DMS114 treated with DMSO at 0.1 percent for 48 hours (cell line): ENCODE results near the gene SH3RF3.

Experiments used
- DNase-seq: peaks from one replicate; lab custom pipeline; 2025; ENCODE audit not compliant: unreplicated experiment; lab: John Stamatoyannopoulos, UW

SH3RF3 gene

GRCh38 chr2:109371481-109372170 lies 242.6 kb downstream of the SH3RF3 start:
- DNase-seq: no peak

- no peak for DNase-seq
Observed at GRCh38 chr2:109372171-109372568, 243.2 kb downstream of the SH3RF3 start.

DNA sequence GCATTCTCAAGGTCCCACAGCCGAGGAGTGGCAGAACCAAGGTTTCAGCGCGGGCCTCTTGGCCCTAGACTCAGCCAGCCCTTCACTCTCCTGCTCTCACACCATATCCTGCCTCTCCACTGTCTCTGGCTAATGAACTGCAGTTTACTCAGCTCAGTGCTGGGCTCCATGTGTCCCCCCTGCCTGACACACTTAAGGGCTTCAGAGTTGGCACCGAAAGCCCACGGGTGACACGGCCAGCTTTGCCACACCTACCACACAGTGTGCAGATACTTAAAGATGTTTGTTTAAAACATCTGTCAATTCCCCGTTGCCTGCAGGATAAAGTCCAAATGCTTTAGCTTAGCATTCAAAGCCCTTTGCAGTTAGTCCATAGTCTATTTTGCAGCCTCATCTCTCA lies 243.6 kb downstream of the SH3RF3 start:
- no peak for DNase-seq

GRCh38 chr2:109373791-109374547 lies 245.0 kb downstream of the SH3RF3 start:
- no peak for DNase-seq

DNA sequence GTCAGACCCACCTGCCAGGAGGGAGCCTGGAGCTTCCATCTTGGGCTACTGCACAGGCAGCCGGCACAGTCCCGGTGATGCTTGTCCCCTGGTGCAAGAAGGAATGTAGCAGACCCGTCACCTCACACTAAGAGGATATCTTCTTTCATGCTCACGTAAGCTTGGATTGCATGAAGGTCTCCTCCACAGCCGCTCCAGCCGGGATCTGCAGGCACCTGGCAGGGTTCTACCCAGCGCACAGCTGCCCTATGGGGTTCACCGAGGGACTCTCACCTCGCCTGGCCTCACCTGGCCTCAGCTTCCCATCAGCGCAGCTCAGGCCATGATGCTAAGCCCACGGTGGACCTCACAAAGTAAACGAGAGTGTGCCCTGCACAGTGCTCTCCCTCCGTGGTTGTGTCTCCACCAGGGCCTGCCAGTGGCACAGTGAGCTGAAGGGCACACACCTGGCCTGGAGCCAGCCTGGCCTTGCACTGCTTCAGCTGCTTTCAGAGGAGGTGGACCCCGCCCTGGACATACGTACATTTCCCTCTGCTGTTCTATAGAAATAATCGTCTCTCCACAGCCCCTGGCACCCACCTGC lies 245.6 kb downstream of the SH3RF3 start:
- no peak for DNase-seq

DNA sequence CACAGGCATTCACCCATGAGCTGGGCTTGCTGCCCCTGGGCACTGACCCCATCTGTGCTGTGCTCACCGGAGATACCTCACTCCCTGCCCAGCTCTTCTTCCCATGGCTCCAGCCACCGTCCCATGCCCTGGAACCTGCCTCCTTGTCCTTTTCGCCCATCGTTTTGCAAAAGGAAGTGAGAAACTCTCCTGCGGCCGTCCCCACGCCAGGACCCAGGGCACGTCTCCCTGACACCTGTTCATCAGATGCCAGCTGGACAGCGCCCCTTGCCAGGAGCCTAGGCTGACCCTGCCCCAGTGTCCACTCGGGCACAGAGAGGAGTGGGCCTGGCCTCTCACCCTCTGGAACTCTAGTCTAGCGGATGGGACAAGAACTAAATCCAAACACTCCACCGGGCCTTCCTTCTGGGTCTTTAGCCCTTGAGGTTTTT lies 246.1 kb downstream of the SH3RF3 start:
- no peak for DNase-seq

DNA sequence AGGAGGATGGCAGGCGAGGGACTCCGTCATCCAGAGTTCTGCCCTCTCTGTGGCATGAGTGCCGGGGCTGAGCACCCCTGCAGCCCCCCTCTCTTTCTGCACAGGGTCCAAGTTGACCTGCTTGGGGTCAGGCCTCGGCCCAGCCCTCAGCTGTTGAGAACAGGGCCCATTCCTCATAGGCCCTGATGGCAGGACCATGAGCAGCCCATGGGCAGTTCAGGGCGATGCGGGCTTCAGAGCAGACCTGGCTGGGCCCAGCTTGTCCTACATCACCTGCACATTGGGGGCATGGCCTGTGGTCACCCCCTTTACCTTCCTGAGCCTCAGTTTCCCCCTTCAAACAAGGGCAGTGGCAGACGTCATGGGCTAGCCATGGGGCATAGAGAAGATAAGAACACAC lies 246.7 kb downstream of the SH3RF3 start:
- no peak for DNase-seq

GRCh38 chr2:109376115-109376514 lies 247.1 kb downstream of the SH3RF3 start:
- DNase-seq: no peak

DNA sequence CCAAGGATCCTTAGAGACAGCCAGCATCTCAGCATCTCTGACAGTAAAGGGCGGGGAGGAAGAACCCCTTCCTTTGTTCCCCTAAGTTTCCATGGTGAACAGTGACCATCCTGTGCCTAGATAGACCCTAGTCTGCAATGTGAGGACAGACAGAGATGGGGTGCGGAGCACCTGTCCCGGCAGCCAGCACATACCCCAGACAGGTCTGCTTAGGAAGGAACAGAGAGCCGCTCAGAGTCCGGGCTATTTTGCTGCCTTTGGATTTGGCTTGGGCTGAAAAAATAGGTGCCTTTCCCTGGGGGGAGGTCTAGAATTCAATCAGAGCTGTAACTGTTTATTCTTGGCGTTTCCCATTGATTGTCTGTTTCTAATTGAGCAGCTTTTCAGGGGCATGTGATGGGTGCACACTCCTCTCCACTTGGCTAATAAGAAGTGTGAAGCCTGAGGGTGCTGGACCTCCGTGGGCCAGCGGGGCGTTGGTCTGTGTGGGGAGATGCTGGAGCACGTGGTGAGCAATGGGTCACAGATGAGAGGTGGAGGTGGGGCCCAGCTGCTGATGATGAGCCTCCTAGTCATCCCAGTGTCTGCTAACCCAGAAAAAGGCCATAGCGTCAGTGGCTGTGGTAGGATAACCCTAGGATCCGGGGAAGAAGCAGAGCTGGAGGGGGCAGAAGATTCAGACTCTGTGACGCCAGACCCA lies 247.9 kb downstream of the SH3RF3 start:
- no peak for DNase-seq

- no peak for DNase-seq
Observed at GRCh38 chr2:109377976-109378375, 249.0 kb downstream of the SH3RF3 start.

- DNase-seq: no peak
Observed at GRCh38 chr2:109378682-109379081, 249.7 kb downstream of the SH3RF3 start.

DNA sequence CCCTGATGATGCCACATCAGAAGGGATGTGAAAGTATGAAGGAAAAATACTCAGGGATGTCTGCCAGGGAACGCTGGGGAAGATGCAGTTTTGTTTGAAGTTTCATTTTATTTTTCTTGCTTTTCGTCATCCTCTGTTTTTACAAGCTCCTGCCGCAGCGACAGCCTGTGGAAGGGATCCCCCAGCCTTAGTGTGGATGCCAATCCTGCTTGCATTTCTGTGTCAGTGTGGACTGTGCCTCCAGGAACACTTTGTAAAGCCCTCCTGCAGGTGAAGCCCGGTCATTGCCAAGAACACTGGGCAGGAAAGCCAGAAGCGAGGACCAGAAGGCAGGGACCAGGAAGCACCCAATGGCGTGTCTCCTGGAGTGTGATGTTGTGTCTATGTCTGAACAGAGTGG lies 250.5 kb downstream of the SH3RF3 start:
- DNase-seq: no peak

GRCh38 chr2:109380502-109381326 lies 251.7 kb downstream of the SH3RF3 start:
- no peak for DNase-seq

DNA sequence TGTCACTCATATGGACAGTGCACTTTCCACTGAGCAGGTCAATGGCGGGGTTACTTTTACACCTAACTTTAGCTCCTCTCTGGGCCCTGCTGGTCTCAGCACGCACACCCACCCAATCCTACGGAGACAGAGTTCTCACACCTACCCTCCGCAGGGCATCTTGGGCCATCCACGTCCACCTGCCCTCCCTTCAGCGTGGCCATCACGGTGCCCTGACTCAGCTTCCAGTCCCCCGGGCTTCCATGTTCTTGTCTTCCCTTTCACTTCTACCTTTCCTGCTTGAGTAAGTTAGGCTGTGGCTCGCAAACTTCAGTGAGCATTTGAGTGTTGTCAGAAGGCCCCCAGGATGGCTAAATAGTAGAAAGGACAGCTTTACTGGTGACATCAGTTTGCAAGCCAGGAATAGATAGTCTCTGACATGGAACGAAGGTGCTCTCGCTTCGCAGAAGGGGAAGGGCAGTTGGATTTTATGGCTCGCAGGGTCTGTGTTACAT lies 252.4 kb downstream of the SH3RF3 start:
- no peak for DNase-seq

DNA sequence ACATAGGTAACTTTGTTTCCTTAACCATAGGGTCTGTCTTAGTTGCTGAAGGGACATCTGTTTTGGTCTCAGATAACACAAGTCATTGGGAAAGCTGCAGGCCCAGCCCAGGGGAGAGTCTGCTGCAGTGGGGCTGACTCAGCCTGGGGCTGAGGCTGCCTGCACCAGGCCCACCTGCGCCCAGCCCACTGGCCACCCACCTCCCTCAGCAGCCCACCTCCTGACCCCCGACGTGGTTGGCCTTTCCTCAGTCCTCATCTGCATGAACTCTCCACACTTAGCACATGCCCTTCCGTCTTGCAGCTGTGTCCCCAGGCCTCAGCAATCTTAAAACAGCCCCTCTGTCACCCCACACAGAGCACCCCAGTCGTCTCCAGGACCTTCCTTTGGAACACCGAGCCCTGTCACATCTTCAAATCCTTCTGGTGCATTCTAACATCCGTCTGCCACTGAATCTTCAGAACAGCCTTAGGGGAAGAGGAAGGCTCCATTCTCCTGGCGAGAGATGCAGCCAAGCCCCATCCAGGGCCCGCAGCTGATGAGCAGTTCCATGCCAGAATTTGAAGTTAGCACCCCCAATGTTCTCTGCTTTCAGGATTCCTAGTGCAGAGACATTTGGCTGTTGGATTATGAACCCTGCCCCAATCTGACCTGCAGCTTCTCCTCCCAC lies 253.4 kb downstream of the SH3RF3 start:
- DNase-seq: no peak

GRCh38 chr2:109382951-109383350 lies 253.9 kb downstream of the SH3RF3 start:
- no peak for DNase-seq

- no peak for DNase-seq
Observed at GRCh38 chr2:109383505-109384307, 254.7 kb downstream of the SH3RF3 start.

DNA sequence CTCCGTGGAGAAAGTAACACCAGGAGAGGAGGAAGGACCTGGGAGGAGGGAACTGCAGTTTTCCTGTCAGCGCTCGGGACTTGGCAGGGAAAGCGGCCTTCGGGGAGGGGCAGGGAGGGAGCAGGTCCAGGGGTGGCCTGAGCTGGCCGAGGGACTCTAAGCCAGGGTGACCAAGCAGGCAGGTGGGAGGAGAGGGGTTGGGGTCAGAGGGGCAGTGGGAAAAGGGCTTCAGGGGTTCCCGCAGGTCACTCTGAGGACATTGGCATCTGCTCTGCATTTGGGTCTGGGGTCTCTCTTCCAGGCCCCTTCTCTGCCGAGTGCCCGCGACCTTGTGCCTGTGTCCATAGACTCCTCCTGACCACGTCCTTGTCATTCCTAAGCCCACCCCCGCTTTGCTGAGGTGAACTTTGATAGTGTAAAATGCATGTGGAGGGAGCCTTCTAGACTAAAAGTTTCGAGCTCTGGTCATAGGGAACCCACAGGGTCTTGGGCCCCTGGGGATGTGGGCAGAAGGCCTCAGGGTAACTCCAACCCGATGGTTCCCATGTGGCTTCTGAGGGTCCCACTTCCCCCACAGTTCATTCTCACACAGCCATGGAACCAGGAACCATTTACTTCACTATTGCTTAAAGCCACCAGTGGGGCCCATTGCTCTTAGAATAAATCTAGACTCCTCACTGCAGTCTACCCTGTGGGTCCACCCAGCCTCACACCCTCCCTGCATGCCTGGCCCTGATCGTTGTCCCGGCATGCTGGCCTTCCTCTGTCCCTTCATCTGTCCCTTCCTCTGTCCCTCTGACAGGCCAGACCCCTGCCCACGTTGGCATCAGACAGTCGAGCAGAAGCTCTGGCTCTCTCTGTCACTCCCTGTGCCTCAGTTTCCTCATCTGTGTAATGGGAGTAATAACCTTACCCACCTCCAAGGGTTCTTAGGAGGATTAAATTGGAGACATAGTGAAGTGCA lies 255.6 kb downstream of the SH3RF3 start:
- no peak for DNase-seq
